NCI-H2196 treated with DMSO at 0.1 percent for 48 hours (cell line): ENCODE data around the gene SNX11.

ENCODE experiments used
- DNase-seq: peaks from one replicate; lab custom pipeline; 2025; ENCODE audit not compliant: unreplicated experiment; lab: John Stamatoyannopoulos, UW

SNX11 gene

GRCh38 chr17:48095611-48096010, 12.0 kb upstream of the SNX11 start:
- no peak for DNase-seq

- DNase-seq = no peak
Observed at GRCh38 chr17:48100160-48100559, 7.4 kb upstream of the SNX11 start.

- peak; percentile 64 for DNase-seq
Observed at GRCh38 chr17:48100591-48101011, 7.0 kb upstream of the SNX11 start.

GRCh38 chr17:48101012-48101720, 6.4 kb upstream of the SNX11 start, which contains the start of gene CBX1:
Gene CBX1 (minus strand): TSS chr17:48101478. CDS start chr17:48077004, 24,474 bp downstream.
- DNase-seq = peak; percentile 92

GRCh38 chr17:48102043-48102750, 5.4 kb upstream of the SNX11 start:
- no peak for DNase-seq

- DNase-seq = no peak
Observed at GRCh38 chr17:48102798-48103715, 4.5 kb upstream of the SNX11 start.

- no peak for DNase-seq
Observed at GRCh38 chr17:48104440-48104839, 3.1 kb upstream of the SNX11 start.

GRCh38 chr17:48106802-48107136, 797 bp upstream of the SNX11 start:
- DNase-seq = no peak

GRCh38 chr17:48110761-48111160, 3.2 kb downstream of the SNX11 start:
- no peak for DNase-seq

- DNase-seq = no peak
Observed at GRCh38 chr17:48111937-48112241, 4.3 kb downstream of the SNX11 start.

GRCh38 chr17:48113201-48113676, 5.7 kb downstream of the SNX11 start:
- no peak for DNase-seq

GRCh38 chr17:48121923-48122664, 14.5 kb downstream of the SNX11 start:
- no peak for DNase-seq

GRCh38 chr17:48122665-48123045, 15.1 kb downstream of the SNX11 start:
- DNase-seq = no peak

- DNase-seq = no peak
Observed at GRCh38 chr17:48123111-48123510, 15.5 kb downstream of the SNX11 start.

- DNase-seq = no peak
Observed at GRCh38 chr17:48123776-48124388, 16.3 kb downstream of the SNX11 start.

- DNase-seq = no peak
Observed at GRCh38 chr17:48125829-48126531, 18.4 kb downstream of the SNX11 start.

GRCh38 chr17:48126532-48126850, 18.9 kb downstream of the SNX11 start:
- DNase-seq = no peak

GRCh38 chr17:48127371-48128051, 19.9 kb downstream of the SNX11 start:
- no peak for DNase-seq

GRCh38 chr17:48128400-48128799, 20.8 kb downstream of the SNX11 start:
- no peak for DNase-seq
